Activated T-cell treated with anti-CD3 and anti-CD28 coated beads, Interleukin-2, amount 50 U/mL, for 48 hours (primary cell): ENCODE measurements around the gene OR11G2.
"Not testable (repeated sequence)": the region's sequence is repeated elsewhere in the genome, so short reads cannot be mapped to it uniquely, and the experiment has no call there.

Source experiments
- DNase-seq, 2 experiments: peaks; one replicate each; pipeline ENCODE4 v3.0.0-alpha.2; 2020

OR11G2 gene

GRCh38 chr14:20190596-20190995 lies at the start of gene OR11G2:
Gene OR11G2, plus strand, starts transcription at chr14:20190896. Its CDS starts 6,542 bp downstream, at chr14:20197438.
- DNase-seq, result no peak

- no peak for DNase-seq
Measured at GRCh38 chr14:20143911-20144310, 46.8 kb upstream of the OR11G2 start.

GRCh38 chr14:20144820-20145219 lies 45.9 kb upstream of the OR11G2 start:
- DNase-seq, result no peak

- DNase-seq, result no peak
Measured at GRCh38 chr14:20164462-20164861, 26.2 kb upstream of the OR11G2 start.

GRCh38 chr14:20167091-20167490 lies 23.6 kb upstream of the OR11G2 start:
- no peak for DNase-seq

GRCh38 chr14:20169852-20170251 lies 20.8 kb upstream of the OR11G2 start:
- DNase-seq, result not testable (repeated sequence)

GRCh38 chr14:20174205-20174604 lies 16.5 kb upstream of the OR11G2 start:
- DNase-seq, result not testable (repeated sequence)

- DNase-seq, result no peak
Measured at GRCh38 chr14:20176330-20176729, 14.4 kb upstream of the OR11G2 start.

- DNase-seq, result no peak
Measured at GRCh38 chr14:20177433-20177974, 13.2 kb upstream of the OR11G2 start.

GRCh38 chr14:20179218-20179617 lies 11.5 kb upstream of the OR11G2 start:
- no peak for DNase-seq

GRCh38 chr14:20179880-20180279 lies 10.8 kb upstream of the OR11G2 start:
- DNase-seq, result no peak

GRCh38 chr14:20180486-20180885 lies 10.2 kb upstream of the OR11G2 start:
- no peak for DNase-seq

GRCh38 chr14:20184181-20184580 lies 6.5 kb upstream of the OR11G2 start:
- no peak for DNase-seq

GRCh38 chr14:20191396-20191795 lies 700 bp downstream of the OR11G2 start:
- no peak for DNase-seq

- no peak for DNase-seq
Measured at GRCh38 chr14:20194101-20194500, 3.4 kb downstream of the OR11G2 start.

GRCh38 chr14:20195170-20195569 lies 4.5 kb downstream of the OR11G2 start:
- DNase-seq, result not testable (repeated sequence)

GRCh38 chr14:20195911-20196310 lies 5.2 kb downstream of the OR11G2 start:
- DNase-seq, result no peak

GRCh38 chr14:20197459-20197858 lies 6.8 kb downstream of the OR11G2 start:
- no peak for DNase-seq

- DNase-seq, result no peak
Measured at GRCh38 chr14:20198991-20199390, 8.3 kb downstream of the OR11G2 start.

GRCh38 chr14:20204721-20205120 lies 14.0 kb downstream of the OR11G2 start:
- no peak for DNase-seq

GRCh38 chr14:20209595-20209994 lies 18.9 kb downstream of the OR11G2 start:
- no peak for DNase-seq

- not testable (repeated sequence) for DNase-seq
Measured at GRCh38 chr14:20212406-20212805, 21.7 kb downstream of the OR11G2 start.

GRCh38 chr14:20215196-20215595 lies 24.5 kb downstream of the OR11G2 start:
- no peak for DNase-seq

- no peak for DNase-seq
Measured at GRCh38 chr14:20219033-20219432, 28.3 kb downstream of the OR11G2 start.

GRCh38 chr14:20223410-20223809 lies 32.7 kb downstream of the OR11G2 start, which contains the start of gene OR11H6:
Gene OR11H6, plus strand, starts transcription at chr14:20223710. Its CDS starts 0 bp downstream, at chr14:20223710.
- DNase-seq, result no peak
